H1 (cell line): Measurements from ENCODE around the gene KRT80. TPM values are rescaled to one million over a fixed set of nuclear protein-coding genes. Genes with fewer than 3 reads are reported as not detected.

ENCODE experiments used
- CBX8 ChIP-seq: fragments of 300-800, 300-1000 bp; sonication (generic); IDR thresholded peaks from 2 replicates; pipeline ENCODE4 v1.7.1; 2016; ENCODE audit warnings: low read depth, low read length, borderline replicate concordance
- CTBP2 ChIP-seq: IDR thresholded peaks from 2 replicates; pipeline ENCODE4 v1.7.0; 2011; ENCODE audit warnings: borderline replicate concordance, mild to moderate bottlenecking, moderate library complexity, mixed read lengths, low read length; ENCODE audit not compliant: insufficient read depth, insufficient read length
- EZH2 ChIP-seq: fragments of 200-600 bp; sonication (generic); IDR thresholded peaks from 2 replicates; pipeline ENCODE4 v1.7.1; 2012; ENCODE audit warnings: low read depth, mild to moderate bottlenecking, moderate library complexity, low read length, inconsistent platforms; ENCODE audit not compliant: severe bottlenecking
- FOSL1 ChIP-seq: IDR thresholded peaks from 2 replicates; pipeline ENCODE4 v1.6.1; 2011; ENCODE audit warnings: mild to moderate bottlenecking, low read depth, low read length, moderate library complexity; ENCODE audit not compliant: insufficient read depth
- GABPA ChIP-seq: IDR thresholded peaks from 2 replicates; pipeline ENCODE4 v1.6.1; 2011; ENCODE audit warnings: mild to moderate bottlenecking, low read length, moderate library complexity, borderline replicate concordance; ENCODE audit not compliant: insufficient read depth
- GTF2F1 ChIP-seq: IDR thresholded peaks from 2 replicates; pipeline ENCODE4 v1.6.1; 2012; ENCODE audit warnings: low read depth, low read length, improper control_type of control experiment, borderline replicate concordance
- JUN ChIP-seq: IDR thresholded peaks from 2 replicates; pipeline ENCODE4 v1.6.1; 2011; ENCODE audit warnings: low read depth, mild to moderate bottlenecking, improper control_type of control experiment, low read length
- POLR2A ChIP-seq, 2 experiments: IDR thresholded peaks; 1 replicate in 1 of 2; 2 replicates in 1 of 2; pipeline ENCODE4 v1.6.1; 2011; ENCODE audit warnings: low read depth in 2 of 2, low read length in 2 of 2, mild to moderate bottlenecking in 2 of 2; ENCODE audit errors: control extremely low read depth in 1 of 2
- POU5F1 ChIP-seq: IDR thresholded peaks from 2 replicates; pipeline ENCODE4 v1.6.1; 2011; ENCODE audit warnings: low read depth, mild to moderate bottlenecking, low read length, moderate library complexity
- SAP30 ChIP-seq: fragments of 300-600 bp; sonication (generic); IDR thresholded peaks from 2 replicates; pipeline ENCODE4 v1.7.1; 2012; ENCODE audit warnings: low read length, moderate library complexity, mild to moderate bottlenecking, inconsistent platforms; ENCODE audit not compliant: insufficient read depth, insufficient replicate concordance
- SIX5 ChIP-seq: IDR thresholded peaks from 2 replicates; pipeline ENCODE4 v1.6.1; 2011; ENCODE audit warnings: mild to moderate bottlenecking, low read depth, low read length
- SRF ChIP-seq: IDR thresholded peaks from 2 replicates; pipeline ENCODE4 v1.6.1; 2011; ENCODE audit warnings: mild to moderate bottlenecking, low read depth, low read length, moderate library complexity
- TAF1 ChIP-seq: IDR thresholded peaks from 2 replicates; pipeline ENCODE4 v1.6.1; 2011; ENCODE audit warnings: mild to moderate bottlenecking, low read depth, low read length
- TBP ChIP-seq: IDR thresholded peaks from 2 replicates; pipeline ENCODE4 v1.6.1; 2011; ENCODE audit warnings: low read depth, low read length, improper control_type of control experiment
- TCF12 ChIP-seq: IDR thresholded peaks from 2 replicates; pipeline ENCODE4 v1.6.1; 2011; ENCODE audit warnings: low read depth, mild to moderate bottlenecking, low read length
- ZNF274 ChIP-seq: IDR thresholded peaks from 2 replicates; pipeline ENCODE4 v1.7.0; 2012; ENCODE audit warnings: low read length, borderline replicate concordance; ENCODE audit errors: extremely low read depth
- polyA plus RNA-seq, 7 experiments: library from polyadenylated mRNA; depleted of rRNA in 3 of 7; stranded (reverse) in 5 of 7; unstranded in 2 of 7; fragments of >200 nt in 5 of 7; fragments of 200-250 nt in 2 of 7; gene quantifications; 1 replicate in 5 of 7; 2 replicates in 1 of 7; 4 replicates in 1 of 7; pipeline versions ENCODE4 v1.2.1 to v1.2.3, GENCODE V29; 2011 to 2013; ENCODE audit warnings: missing spikeins in 2 of 7, mixed read lengths in 2 of 7
- total RNA-seq: library from RNA; stranded (reverse); fragmentation: NEBNext Ultra II Directional; extraction: Animal tissue kit (Norgen Biotek cat#: 25700); gene quantifications from 2 replicates; pipeline ENCODE4 v1.2.1, GENCODE V29; 2021
- TF ChIP-seq, protein P1 (sequence below): IDR thresholded peaks from 2 replicates; pipeline ENCODE4 v1.6.1; 2012; ENCODE audit warnings: inconsistent platforms
- TF ChIP-seq, protein P2 (sequence below): IDR thresholded peaks from 2 replicates; pipeline ENCODE4 v1.6.1; 2011; ENCODE audit warnings: low read depth, mild to moderate bottlenecking, low read length; ENCODE audit not compliant: insufficient read depth

KRT80 gene
- total and polyA plus RNA-seq, 2 of the 8 experiments (the other 6 are each of a cell fraction or from before 2014, with no cell fraction given), result 0.05 TPM; not detected in 1

DNA sequence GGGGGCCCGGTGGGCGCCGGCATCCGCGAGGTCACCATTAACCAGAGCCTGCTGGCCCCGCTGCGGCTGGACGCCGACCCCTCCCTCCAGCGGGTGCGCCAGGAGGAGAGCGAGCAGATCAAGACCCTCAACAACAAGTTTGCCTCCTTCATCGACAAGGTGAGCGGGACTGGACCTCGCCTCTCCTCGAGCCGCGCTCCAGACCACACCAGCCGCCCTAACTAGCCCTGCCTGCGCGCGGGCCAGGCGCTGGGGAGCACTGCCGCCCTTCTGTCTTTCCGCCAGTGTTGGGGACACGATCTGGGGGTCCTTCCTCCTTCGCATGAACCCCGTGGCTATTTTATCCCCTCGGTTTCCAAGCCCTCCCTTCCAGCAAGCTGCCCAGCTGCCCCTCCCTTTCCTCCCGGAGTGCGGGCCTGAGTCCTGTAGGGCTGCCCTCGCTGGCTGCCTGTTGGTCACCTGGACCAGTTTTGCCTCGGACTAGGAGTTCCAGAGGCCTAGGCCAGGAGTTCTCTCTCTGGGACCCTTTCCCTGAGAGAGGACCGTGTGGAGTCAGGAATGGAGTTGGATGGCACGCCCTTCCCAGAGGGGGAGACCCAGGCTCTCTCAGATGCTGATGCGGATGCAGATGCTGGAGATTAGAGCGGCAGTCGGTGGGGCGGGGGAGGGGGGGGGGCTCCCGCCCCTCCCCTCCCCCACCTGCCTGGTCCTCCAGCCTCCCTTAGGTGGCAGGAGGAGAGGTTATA lies 41.8 kb upstream of the KRT80 start (continued):
- no peak for TF ChIP-seq SRF
- no peak for TF ChIP-seq GTF2F1
- no peak for TF ChIP-seq SAP30
- TF ChIP-seq ZNF274, result no peak
- TF ChIP-seq CTBP2, result no peak
- 0 out of 3 replicates have a peak, but pooled peaks of 1 of the 2 experiments have one; percentile 16 for TF ChIP-seq POLR2A (IDR thresholded peaks at IDR 0.05; ENCODE audit: control extremely low read depth in 1 of 2, low read depth in 2 of 2, low read length in 2 of 2)
- peak; percentile 46 for TF ChIP-seq EZH2
- no peak for TF ChIP-seq FOSL1
- TF ChIP-seq GABPA, result no peak
- no peak for TF ChIP-seq POU5F1
- TF ChIP-seq TCF12, result no peak
- TF ChIP-seq, protein P1, sequence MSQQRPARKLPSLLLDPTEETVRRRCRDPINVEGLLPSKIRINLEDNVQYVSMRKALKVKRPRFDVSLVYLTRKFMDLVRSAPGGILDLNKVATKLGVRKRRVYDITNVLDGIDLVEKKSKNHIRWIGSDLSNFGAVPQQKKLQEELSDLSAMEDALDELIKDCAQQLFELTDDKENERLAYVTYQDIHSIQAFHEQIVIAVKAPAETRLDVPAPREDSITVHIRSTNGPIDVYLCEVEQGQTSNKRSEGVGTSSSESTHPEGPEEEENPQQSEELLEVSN, result peak; percentile 66
- TF ChIP-seq CBX8, result no peak
- no peak for TF ChIP-seq SIX5
- TF ChIP-seq TBP, result 0 out of 2 replicates have a peak, but pooled peaks have one; percentile 14
- TF ChIP-seq JUN, result no peak
- no peak for TF ChIP-seq TAF1
- TF ChIP-seq, protein P2, sequence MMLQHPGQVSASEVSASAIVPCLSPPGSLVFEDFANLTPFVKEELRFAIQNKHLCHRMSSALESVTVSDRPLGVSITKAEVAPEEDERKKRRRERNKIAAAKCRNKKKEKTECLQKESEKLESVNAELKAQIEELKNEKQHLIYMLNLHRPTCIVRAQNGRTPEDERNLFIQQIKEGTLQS, result no peak
